B cell (primary cell): ENCODE results near the gene ARMC12. TPM values are rescaled to one million over a fixed set of nuclear protein-coding genes. Genes with fewer than 3 reads are reported as not detected.

Source experiments
- ATAC-seq: fragments of 200-7000 bp; cut with Tn5 transposase; one replicate; pipeline ENCODE4 v1.10.0; 2021; ENCODE audit warnings: low read depth, mild to moderate bottlenecking, moderate number of reproducible peaks, moderate library complexity
- CTCF ChIA-PET: fragments of 350-600 bp; sonication (Branson Sonifier 250); formaldehyde crosslinking; loops from one replicate; lab custom pipeline; 2021; ENCODE audit warnings: antibody characterized with exemption, inconsistent platforms; lab: Charles Lee
- POLR2A ChIA-PET: fragments of 350-600 bp; sonication (Branson Sonifier 250); formaldehyde crosslinking; loops from one replicate; lab custom pipeline; 2021; ENCODE audit warnings: antibody characterized with exemption; lab: Charles Lee
- DNase-seq: peaks from one replicate; pipeline ENCODE4 v3.0.0; 2013
- H2AFZ ChIP-seq: 2 replicates; pipeline ENCODE4 v1.6.1; 2012; ENCODE audit warnings: mild to moderate bottlenecking, low read depth, low read length; ENCODE audit not compliant: insufficient read depth, poor library complexity, severe bottlenecking
- H3K27ac ChIP-seq, 2 donors: 1 replicate in 1 of 2; 2 replicates in 1 of 2; pipeline ENCODE4 v1.5.1; 2012 to 2013; ENCODE audit warnings: low read length in 2 of 2, mild to moderate bottlenecking in 2 of 2, moderate library complexity in 1 of 2
- H3K27me3 ChIP-seq, 4 experiments: fragments of 200-600 bp in 1 of 4; sonication (generic) in 1 of 4; replicated peaks in 1 of 4; 1 replicate in 2 of 4; 2 replicates in 2 of 4; pipeline versions ENCODE4 v1.6.1 to v1.7.0; 2013 to 2016; ENCODE audit warnings: low read length in 3 of 4, mild to moderate bottlenecking in 2 of 4, mixed read lengths in 1 of 4, moderate library complexity in 1 of 4; ENCODE audit not compliant: insufficient read depth in 4 of 4, control insufficient read depth in 3 of 4; ENCODE audit errors: control extremely low read depth in 1 of 4
- H3K36me3 ChIP-seq, 2 experiments: replicated peaks in 1 of 2; 1 replicate in 1 of 2; 2 replicates in 1 of 2; pipeline versions ENCODE4 v1.6.1 to v1.7.1; 2013; ENCODE audit warnings: low read length in 1 of 2; ENCODE audit not compliant: insufficient read depth in 2 of 2, control insufficient read depth in 1 of 2; ENCODE audit errors: control extremely low read depth in 1 of 2, extremely low read depth in 1 of 2
- H3K4me1 ChIP-seq, 2 donors: fragments of 200-600 bp in 1 of 2; sonication (generic) in 1 of 2; 1 replicate in 1 of 2; 2 replicates in 1 of 2; pipeline versions ENCODE4 v1.5.1 to v1.6.1; 2013 to 2017; ENCODE audit warnings: low read length in 2 of 2; ENCODE audit not compliant: control insufficient read depth in 2 of 2, insufficient read depth in 2 of 2
- H3K4me2 ChIP-seq: replicated peaks from 2 replicates; pipeline ENCODE3; 2012; ENCODE audit warnings: mild to moderate bottlenecking, low read depth, low read length; ENCODE audit not compliant: poor library complexity, severe bottlenecking
- H3K4me3 ChIP-seq, 5 experiments: fragments of 200-600 bp in 1 of 5; sonication (generic) in 1 of 5; 1 replicate in 3 of 5; 2 replicates in 2 of 5; pipeline versions ENCODE4 v1.5.1 to v1.7.0; 2011 to 2016; ENCODE audit warnings: low read length in 4 of 5, mild to moderate bottlenecking in 4 of 5, low read depth in 2 of 5, control low read depth in 1 of 5, moderate library complexity in 1 of 5; ENCODE audit not compliant: insufficient read depth in 1 of 5; ENCODE audit errors: control extremely low read depth in 1 of 5, extremely low read depth in 1 of 5
- H3K79me2 ChIP-seq: fragments of 200-600 bp; sonication (generic); one replicate; pipeline ENCODE4 v1.6.0; 2016; ENCODE audit warnings: low read length; ENCODE audit not compliant: control insufficient read depth, insufficient read depth
- H3K9ac ChIP-seq: fragments of 200-600 bp; sonication (generic); 2 replicates; pipeline ENCODE4 v1.6.1; 2017; ENCODE audit warnings: mild to moderate bottlenecking, low read length, moderate library complexity
- H3K9me3 ChIP-seq, 3 donors: one replicate each; pipeline versions ENCODE4 v1.6.1 to v1.7.1; 2013; ENCODE audit warnings: low read length in 2 of 3; ENCODE audit not compliant: control insufficient read depth in 2 of 3, insufficient read depth in 1 of 3; ENCODE audit errors: control extremely low read depth in 1 of 3
- H4K20me1 ChIP-seq: 2 replicates; pipeline ENCODE4 v1.6.0; 2012; ENCODE audit warnings: mild to moderate bottlenecking, low read length; ENCODE audit not compliant: insufficient read depth, control insufficient read depth, poor library complexity, severe bottlenecking
- H3K27ac Mint-ChIP-seq: one replicate; pipeline ENCODE4 v1.8.0; 2021; ENCODE audit warnings: mixed read lengths
- H3K27me3 Mint-ChIP-seq: one replicate; pipeline ENCODE4 v1.8.0; 2021; ENCODE audit warnings: mixed read lengths
- H3K4me1 Mint-ChIP-seq: one replicate; pipeline ENCODE4 v1.8.0; 2021; ENCODE audit warnings: mixed read lengths
- H3K4me3 Mint-ChIP-seq: one replicate; pipeline ENCODE4 v1.8.0; 2021; ENCODE audit warnings: mixed read lengths
- H3K9me3 Mint-ChIP-seq: one replicate; pipeline ENCODE4 v1.8.0; 2022; ENCODE audit warnings: mixed read lengths; ENCODE audit not compliant: insufficient read depth
- CTCF ChIP-seq: fragments of 200-600 bp; IDR thresholded peaks from one replicate; pipeline ENCODE4 v1.8.0; 2022; ENCODE audit warnings: antibody characterized with exemption, mild to moderate bottlenecking
- EZH2 ChIP-seq: IDR thresholded peaks from 2 replicates; pipeline ENCODE4 v1.6.1; 2012; ENCODE audit warnings: borderline replicate concordance, low read depth, mild to moderate bottlenecking, moderate library complexity, low read length; ENCODE audit not compliant: insufficient read depth, poor library complexity, severe bottlenecking
- WGBS: methylation state at CpG from one replicate; pipeline ENCODE4 v1.1.5; 2013; ENCODE audit warnings: missing lambda C conversion rate; ENCODE audit not compliant: insufficient coverage; 5-methylcytosine and 5-hydroxymethylcytosine counted together
- intact Hi-C: fragments of 100-400 bp; cut with micrococcal nuclease; formaldehyde crosslinking; loops from one replicate; pipeline ENCODE4 v1.10.0; 2022
- polyA plus RNA-seq: library from polyadenylated mRNA; depleted of rRNA; stranded (reverse); fragments of >200 nt; gene quantifications from 2 replicates; pipeline ENCODE4 v1.2.3, GENCODE V29; 2012
- total RNA-seq, 2 donors: library from RNA; stranded (reverse); fragments of 120-200 nt in 1 of 2; gene quantifications; 1 replicate in 1 of 2; 2 replicates in 1 of 2; pipeline versions ENCODE4 v1.2.3 to v1.2.4, GENCODE V29; 2013 to 2022

ARMC12 gene
- total and polyA plus RNA-seq, 2 donors (not counting 1 experiment from before 2014, with no cell fraction given): 0.52 to 2.8 TPM

DNA sequence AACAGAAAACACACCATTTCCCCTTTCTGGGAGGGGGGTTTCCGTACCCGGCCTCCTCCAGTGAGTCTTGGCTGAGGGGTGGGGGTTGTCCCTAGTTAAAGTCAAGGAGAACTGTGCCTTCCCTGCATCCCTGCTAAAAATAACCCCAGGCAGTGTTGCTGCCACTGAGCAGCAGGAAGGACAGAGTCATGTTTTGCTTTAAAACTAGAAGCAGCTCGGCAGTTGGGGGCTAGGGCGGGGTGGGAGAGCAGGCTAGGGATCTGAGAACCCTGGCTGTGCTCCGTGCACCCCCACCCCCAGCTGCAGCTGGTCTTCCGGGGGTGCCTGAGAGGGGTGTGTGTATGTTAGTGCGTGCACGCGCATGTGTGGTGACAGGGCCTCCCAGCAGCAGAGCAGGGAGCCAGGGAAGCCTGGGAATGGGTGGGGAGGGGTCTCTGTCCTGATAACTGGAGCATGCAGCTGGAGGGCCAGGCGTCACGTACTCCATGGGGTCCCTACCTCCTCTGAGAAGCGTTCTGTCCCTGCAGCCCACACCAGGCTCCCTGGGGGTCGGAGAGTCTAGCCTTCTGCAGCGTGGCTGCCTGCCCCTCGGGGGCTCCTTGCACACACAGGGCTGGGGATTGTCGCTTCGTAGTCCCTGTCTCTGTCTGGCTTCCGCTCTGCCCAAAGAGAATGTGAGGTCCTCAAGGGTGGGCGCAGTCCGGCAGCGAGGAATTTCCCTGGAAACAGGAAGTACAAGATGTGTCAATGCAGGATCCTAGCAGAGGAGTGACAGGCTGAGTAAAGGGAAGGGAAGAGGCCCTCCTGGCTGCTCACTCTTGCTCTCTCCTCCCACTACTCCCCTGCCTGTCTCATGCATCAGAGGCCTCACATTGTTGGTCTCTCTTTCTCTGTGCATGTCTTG is 16.8 kb upstream of the ARMC12 start:
- Histone ChIP-seq H3K9me3 (no peaks in the 10 kb centered on the region), H3K4me2 (peak overlapping the region; percentile 95), H3K4me1 (peaks cover 39 to 49% of the 10 kb centered on the region in 2 donors), H3K36me3 (no peaks in the 10 kb centered on the region), H3K4me3 (peak overlapping the region in 4 of 5 experiments; percentile 21 to 49 (median 32)), H3K27ac (peak overlapping the region; percentile 80 to 84), H3K79me2 (no peaks in the 10 kb centered on the region), H3K9ac (peak overlapping the region; percentile 62), H2AFZ (peak overlapping the region; percentile 81), H4K20me1 (no peaks in the 10 kb centered on the region), H3K27me3 (peaks cover 0 to 1% (median 0%) of the 10 kb centered on the region in 4 experiments)
- TF ChIP-seq EZH2 (no peak), CTCF (no peak)
- ChIA-PET POLR2A (interaction anchor here (0.6 to 1.4 kb wide), 4 partner anchors 8 to 37 kb away, joined by 3 to 8 read pairs (median 4); no protein-coding TSS in a partner anchor), CTCF (interaction anchor here (0.7 to 7.0 kb wide), 6 partner anchors 11 to 474 kb away, joined by 3 to 48 read pairs (median 3); partner anchors contain the start of gene ARMC12)
- ATAC-seq (peak; percentile 73), DNase-seq (peak; percentile 84)
- H3K4me1 Mint-ChIP-seq: peaks cover 49% of the 10 kb centered on the region
- 2% methylated on average over 16 of the region's 21 CpGs for WGBS
- H3K27ac Mint-ChIP-seq: peak overlapping the region; percentile 87
- no peaks in the 10 kb centered on the region for H3K9me3 Mint-ChIP-seq
- peak overlapping the region; percentile 84 for H3K4me3 Mint-ChIP-seq
- intact Hi-C loops: loop anchor here (1.0 to 5.0 kb wide), 3 partner anchors 8 to 53 kb away; partner anchors contain the start of gene FKBP5
- H3K27me3 Mint-ChIP-seq: no peaks in the 10 kb centered on the region
